GM18505 (cell line): ENCODE results near the gene NPAS3.

Source experiments
- ATAC-seq: cut with Tn5 transposase; IDR thresholded peaks from one replicate; pipeline ENCODE4 v1.9.1; 2021; ENCODE audit not compliant: unreplicated experiment
- POLR2A ChIP-seq: IDR thresholded peaks from 4 replicates; pipeline ENCODE4 v1.6.1; 2011; ENCODE audit warnings: borderline replicate concordance; ENCODE audit not compliant: insufficient read depth, insufficient read length; ENCODE audit errors: extremely low read depth

Gene NPAS3

GRCh38 chr14:33781236-33781635 lies 842.6 kb downstream of the NPAS3 start:
- TF ChIP-seq POLR2A, result no peak
- no peak for ATAC-seq

GRCh38 chr14:33782923-33783322 lies 844.2 kb downstream of the NPAS3 start:
- ATAC-seq, result no peak
- no peak for TF ChIP-seq POLR2A

GRCh38 chr14:33786091-33786825 lies 847.6 kb downstream of the NPAS3 start:
- ATAC-seq, result no peak
- no peak for TF ChIP-seq POLR2A

GRCh38 chr14:33788161-33788560 lies 849.5 kb downstream of the NPAS3 start:
- ATAC-seq, result no peak
- no peak for TF ChIP-seq POLR2A

- no peak for TF ChIP-seq POLR2A
- no peak for ATAC-seq
Observed at GRCh38 chr14:33790996-33791395, 852.3 kb downstream of the NPAS3 start.

- TF ChIP-seq POLR2A, result no peak
- ATAC-seq, result peak; percentile 84
Observed at GRCh38 chr14:33792009-33792719, 853.5 kb downstream of the NPAS3 start.

- TF ChIP-seq POLR2A, result no peak
- peak; percentile 57 for ATAC-seq
Observed at GRCh38 chr14:33792720-33793368, 854.2 kb downstream of the NPAS3 start.

GRCh38 chr14:33793398-33794110 lies 854.9 kb downstream of the NPAS3 start:
- ATAC-seq, result no peak
- TF ChIP-seq POLR2A, result no peak

GRCh38 chr14:33794791-33795305 lies 856.2 kb downstream of the NPAS3 start:
- TF ChIP-seq POLR2A, result no peak
- no peak for ATAC-seq

- ATAC-seq, result no peak
- TF ChIP-seq POLR2A, result no peak
Observed at GRCh38 chr14:33796356-33796755, 857.7 kb downstream of the NPAS3 start.

GRCh38 chr14:33799705-33800570 lies 861.3 kb downstream of the NPAS3 start:
- no peak for ATAC-seq
- no peak for TF ChIP-seq POLR2A

- TF ChIP-seq POLR2A, result no peak
- no peak for ATAC-seq
Observed at GRCh38 chr14:33800735-33801163, 862.1 kb downstream of the NPAS3 start.
